Fibroblast of villous mesenchyme (primary cell): ENCODE data around the gene RYK. TPM values are rescaled to one million over a fixed set of nuclear protein-coding genes. Genes with fewer than 3 reads are reported as not detected.

Experiments
- DNase-seq: peaks from one replicate; pipeline ENCODE4 v3.0.0-alpha.2; 2010; ENCODE audit warnings: low read depth
- H3K4me3 ChIP-seq: 2 replicates; pipeline ENCODE4 v1.5.1; 2011; ENCODE audit warnings: low read depth, mild to moderate bottlenecking, low read length
- total RNA-seq: library from RNA; depleted of rRNA; stranded (reverse); fragments of >200 nt; gene quantifications from 2 replicates; pipeline ENCODE4 v1.2.3, GENCODE V29; 2012
- TF ChIP-seq, protein P1 (sequence below): IDR thresholded peaks from 2 replicates; pipeline ENCODE4 v1.5.1; 2012; ENCODE audit warnings: low read depth, mild to moderate bottlenecking, low read length; ENCODE audit not compliant: insufficient read depth

RYK gene
- total RNA-seq, 1 donor: 161 TPM

GRCh38 chr3:134222835-134223234 is 27.8 kb downstream of the RYK start:
- TF ChIP-seq, protein P1, sequence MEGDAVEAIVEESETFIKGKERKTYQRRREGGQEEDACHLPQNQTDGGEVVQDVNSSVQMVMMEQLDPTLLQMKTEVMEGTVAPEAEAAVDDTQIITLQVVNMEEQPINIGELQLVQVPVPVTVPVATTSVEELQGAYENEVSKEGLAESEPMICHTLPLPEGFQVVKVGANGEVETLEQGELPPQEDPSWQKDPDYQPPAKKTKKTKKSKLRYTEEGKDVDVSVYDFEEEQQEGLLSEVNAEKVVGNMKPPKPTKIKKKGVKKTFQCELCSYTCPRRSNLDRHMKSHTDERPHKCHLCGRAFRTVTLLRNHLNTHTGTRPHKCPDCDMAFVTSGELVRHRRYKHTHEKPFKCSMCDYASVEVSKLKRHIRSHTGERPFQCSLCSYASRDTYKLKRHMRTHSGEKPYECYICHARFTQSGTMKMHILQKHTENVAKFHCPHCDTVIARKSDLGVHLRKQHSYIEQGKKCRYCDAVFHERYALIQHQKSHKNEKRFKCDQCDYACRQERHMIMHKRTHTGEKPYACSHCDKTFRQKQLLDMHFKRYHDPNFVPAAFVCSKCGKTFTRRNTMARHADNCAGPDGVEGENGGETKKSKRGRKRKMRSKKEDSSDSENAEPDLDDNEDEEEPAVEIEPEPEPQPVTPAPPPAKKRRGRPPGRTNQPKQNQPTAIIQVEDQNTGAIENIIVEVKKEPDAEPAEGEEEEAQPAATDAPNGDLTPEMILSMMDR: no peak
- no peak for DNase-seq
- no peak overlapping the region for H3K4me3 ChIP-seq

DNA sequence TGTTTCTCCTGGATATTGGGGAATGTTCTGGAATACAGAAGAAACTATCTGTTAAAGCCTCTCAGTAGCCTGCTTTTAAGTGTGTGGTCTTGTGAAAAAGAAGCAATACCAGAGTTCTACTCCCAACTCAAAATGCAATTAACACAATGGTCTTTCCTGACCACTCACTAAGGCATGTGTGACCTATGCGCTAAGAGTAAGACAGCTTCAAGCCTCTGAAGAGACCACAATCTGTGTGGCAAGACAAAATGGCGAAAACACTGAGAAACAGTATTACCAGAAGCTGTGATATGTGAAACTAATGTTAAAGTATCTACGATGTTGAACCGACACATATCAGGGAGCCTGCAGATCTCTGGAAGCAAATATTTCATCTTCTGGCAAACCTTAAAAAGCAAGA is 33.8 kb downstream of the RYK start:
- TF ChIP-seq, protein P1: no peak
- no peak overlapping the region for H3K4me3 ChIP-seq
- no peak for DNase-seq

GRCh38 chr3:134216191-134216764 is 34.4 kb downstream of the RYK start:
- DNase-seq: no peak

GRCh38 chr3:134214239-134214638 is 36.4 kb downstream of the RYK start:
- DNase-seq: no peak
- H3K4me3 ChIP-seq: no peak overlapping the region
- TF ChIP-seq, protein P1: no peak

More at GRCh38 chr3:134216191-134216764, 34.4 kb downstream of the RYK start:
- no peak overlapping the region for H3K4me3 ChIP-seq
- TF ChIP-seq, protein P1: no peak

DNA sequence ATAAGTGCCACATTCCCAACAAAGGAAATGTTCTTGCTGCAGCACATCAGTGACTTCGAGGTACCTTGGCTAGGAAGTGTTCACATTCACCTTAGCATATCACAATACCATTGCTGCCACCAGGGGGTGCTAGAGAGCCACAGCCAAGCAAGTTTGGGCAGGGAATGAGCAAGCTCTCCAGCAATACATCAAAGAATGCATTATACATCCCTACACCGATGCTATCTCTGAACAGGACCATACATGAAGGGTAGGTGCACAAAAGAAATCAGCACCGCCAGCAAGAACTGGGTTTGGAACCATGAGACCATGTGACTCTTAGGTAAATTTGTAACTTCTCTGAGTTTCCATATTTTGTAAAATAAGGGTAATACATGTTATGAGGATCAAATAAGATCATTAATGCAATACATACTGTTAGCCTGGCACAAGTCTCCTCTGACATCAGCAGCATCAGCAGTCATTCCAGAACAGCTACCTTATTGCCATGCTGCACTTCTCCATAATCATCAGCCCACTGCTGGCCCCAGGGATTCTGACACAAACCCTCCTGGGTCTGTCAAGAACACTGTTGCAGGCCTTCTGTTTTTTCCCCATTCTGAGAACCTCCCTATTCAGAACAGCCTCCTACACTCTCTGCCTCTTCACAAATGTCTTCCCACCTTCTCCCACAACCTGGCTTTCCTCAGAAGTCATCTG is 37.5 kb downstream of the RYK start:
- peak; percentile 77 for DNase-seq
- TF ChIP-seq, protein P1: peak; percentile 98
- H3K4me3 ChIP-seq: no peak overlapping the region

DNA sequence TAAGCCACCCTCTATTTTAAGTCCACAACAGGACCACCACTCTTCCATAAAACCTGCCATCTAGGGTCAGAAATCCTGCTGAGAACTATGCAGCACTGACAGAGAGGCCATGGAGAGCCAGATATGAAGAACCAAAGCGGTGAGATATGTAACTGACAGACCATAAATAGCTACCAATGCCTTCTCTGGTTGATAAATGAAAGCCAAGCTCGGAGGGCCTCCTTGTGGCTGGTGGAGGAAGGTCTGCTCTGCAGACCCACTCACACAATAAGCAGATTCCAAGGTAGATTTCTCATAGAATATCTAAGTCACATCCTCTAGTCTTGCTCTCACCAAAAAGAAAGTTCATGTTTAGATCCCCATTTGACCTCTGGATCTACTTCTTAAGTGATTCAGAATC is 38.9 kb downstream of the RYK start:
- H3K4me3 ChIP-seq: no peak overlapping the region
- TF ChIP-seq, protein P1: peak; percentile 79
- peak; percentile 62 for DNase-seq
